ENCODE results near the gene MYRIP. TPM values are rescaled to one million over a fixed set of nuclear protein-coding genes. Genes with fewer than 3 reads are reported as not detected.

MYRIP gene
- total and polyA plus RNA-seq, 10 of the 15 experiments (the other 5 are each of a cell fraction or from before 2014, with no cell fraction given), result 0.03 to 0.08 (median 0.04) TPM; not detected in 6

DNA sequence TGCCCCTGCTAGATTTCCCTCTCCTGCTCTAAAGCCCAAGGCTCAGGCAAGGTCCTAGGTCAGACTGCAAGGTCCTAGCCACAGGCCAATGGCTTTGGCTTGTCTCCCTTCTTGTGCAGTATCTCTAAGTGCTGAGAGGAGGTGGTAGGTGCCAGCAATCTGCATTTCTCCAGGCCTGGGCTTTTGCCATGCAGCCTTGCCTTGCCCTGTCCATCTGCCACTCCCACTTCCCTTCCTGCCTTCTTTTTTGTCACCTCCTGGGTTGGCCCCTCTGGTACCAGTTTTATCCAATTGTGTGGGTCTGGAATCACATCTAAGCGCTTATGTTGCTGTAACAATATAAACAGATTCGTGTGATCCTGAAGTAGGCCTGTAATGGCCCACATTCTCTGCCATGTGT lies 109.9 kb downstream of the MYRIP start:
- no peak for ATAC-seq
- no peaks in the 10 kb centered on the region for H3K36me3 ChIP-seq (ENCODE audit: control insufficient read depth in 2 of 2, insufficient read depth in 2 of 2, low read length in 1 of 2)
- no peak overlapping the region for H2AFZ ChIP-seq (ENCODE audit: control insufficient read depth, low read depth, low read length)
- DNase-seq (ENCODE audit: low read depth, low spot score), result no peak
- H3K4me1 ChIP-seq (ENCODE audit: control insufficient read depth, insufficient read depth, low read length), result no peaks in the 10 kb centered on the region
- RAD21 ChIA-PET (ENCODE audit: unreplicated experiment), result no interaction called here
- in situ Hi-C loops (cut with MboI), result no loop called here
- no peaks in the 10 kb centered on the region for H3K27me3 ChIP-seq (replicated peaks in 1 of 2; ENCODE audit: control insufficient read depth in 2 of 2, insufficient read depth in 2 of 2, low read length in 1 of 2)
- H3K4me2 ChIP-seq (ENCODE audit: control insufficient read depth, insufficient read depth), result no peak overlapping the region
- no peak overlapping the region for H3K27ac ChIP-seq (ENCODE audit: control insufficient read depth, insufficient read depth)
- no peaks in the 10 kb centered on the region for H3K79me2 ChIP-seq (ENCODE audit: control insufficient read depth, insufficient read depth, low read length)
- SMC1A ChIA-PET (ENCODE audit: uncharacterized antibody, unreplicated experiment), result no interaction called here
- no peaks in the 10 kb centered on the region for H4K20me1 ChIP-seq (ENCODE audit: control insufficient read depth, insufficient read depth)
- no TSS peak for BruUV-seq (replicated peaks)
- TF ChIP-seq ZBED1 (IDR thresholded peaks at IDR 0.05; ENCODE audit: borderline replicate concordance), result no peak
- TF ChIP-seq BHLHE40 (IDR thresholded peaks at IDR 0.05; ENCODE audit: borderline replicate concordance in 1 of 2, low read depth in 2 of 2, low read length in 1 of 2), result no peak
- no peak for TF ChIP-seq ZNF274 (IDR thresholded peaks at IDR 0.05; ENCODE audit: insufficient read depth, insufficient read length)
- no peak overlapping the region for H3K4me3 ChIP-seq
- WGBS (ENCODE audit: insufficient coverage, insufficient replicate concordance, low lambda C conversion rate, missing lambda C conversion rate), result 29% methylated on average over 2 of the region's 2 CpGs
- CTCF ChIA-PET, result no interaction called here
- no peak for FAIRE-seq
- H3K9ac ChIP-seq (ENCODE audit: control insufficient read depth, insufficient read depth, low read length), result no peak overlapping the region
- no peaks in the 10 kb centered on the region for H3K9me3 ChIP-seq (replicated peaks; ENCODE audit: control insufficient read depth, insufficient read depth, low read length)
- POLR2A ChIA-PET, result no interaction called here
- intact Hi-C loops (cut with micrococcal nuclease; ENCODE audit: unreplicated experiment), result no loop called here

GRCh38 chr3:39920271-39920670 lies 110.9 kb downstream of the MYRIP start:
- 32% methylated on average over 1 of the region's 1 CpG for WGBS (ENCODE audit: insufficient coverage, insufficient replicate concordance, low lambda C conversion rate, missing lambda C conversion rate)
- BruUV-seq (replicated peaks), result no TSS peak
- Histone ChIP-seq H3K36me3 (ENCODE audit: control insufficient read depth in 2 of 2, insufficient read depth in 2 of 2, low read length in 1 of 2) (no peaks in the 10 kb centered on the region), H3K4me1 (ENCODE audit: control insufficient read depth, insufficient read depth, low read length) (no peaks in the 10 kb centered on the region), H2AFZ (ENCODE audit: control insufficient read depth, low read depth, low read length) (no peak overlapping the region), H4K20me1 (ENCODE audit: control insufficient read depth, insufficient read depth) (no peaks in the 10 kb centered on the region), H3K79me2 (ENCODE audit: control insufficient read depth, insufficient read depth, low read length) (no peaks in the 10 kb centered on the region), H3K27ac (ENCODE audit: control insufficient read depth, insufficient read depth) (no peak overlapping the region), H3K4me2 (ENCODE audit: control insufficient read depth, insufficient read depth) (no peak overlapping the region), H3K9me3 (replicated peaks; ENCODE audit: control insufficient read depth, insufficient read depth, low read length) (no peaks in the 10 kb centered on the region), H3K9ac (ENCODE audit: control insufficient read depth, insufficient read depth, low read length) (no peak overlapping the region), H3K4me3 (no peak overlapping the region), H3K27me3 (replicated peaks in 1 of 2; ENCODE audit: control insufficient read depth in 2 of 2, insufficient read depth in 2 of 2, low read length in 1 of 2) (no peaks in the 10 kb centered on the region)
- POLR2A ChIA-PET, result no interaction called here
- RAD21 ChIA-PET (ENCODE audit: unreplicated experiment), result no interaction called here
- no peak for DNase-seq (ENCODE audit: low read depth, low spot score)
- TF ChIP-seq CHD2 (IDR thresholded peaks at IDR 0.05; ENCODE audit: borderline replicate concordance, low read depth, low read length), result no peak
- no peak for TF ChIP-seq POLR2AphosphoS2 (IDR thresholded peaks at IDR 0.05; ENCODE audit: low read depth, low read length)
- TF ChIP-seq, protein P1, sequence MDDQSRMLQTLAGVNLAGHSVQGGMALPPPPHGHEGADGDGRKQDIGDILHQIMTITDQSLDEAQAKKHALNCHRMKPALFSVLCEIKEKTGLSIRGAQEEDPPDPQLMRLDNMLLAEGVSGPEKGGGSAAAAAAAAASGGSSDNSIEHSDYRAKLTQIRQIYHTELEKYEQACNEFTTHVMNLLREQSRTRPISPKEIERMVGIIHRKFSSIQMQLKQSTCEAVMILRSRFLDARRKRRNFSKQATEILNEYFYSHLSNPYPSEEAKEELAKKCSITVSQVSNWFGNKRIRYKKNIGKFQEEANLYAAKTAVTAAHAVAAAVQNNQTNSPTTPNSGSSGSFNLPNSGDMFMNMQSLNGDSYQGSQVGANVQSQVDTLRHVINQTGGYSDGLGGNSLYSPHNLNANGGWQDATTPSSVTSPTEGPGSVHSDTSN (IDR thresholded peaks at IDR 0.05; ENCODE audit: insufficient replicate concordance, low read depth, low read length), result no peak
- TF ChIP-seq ZBED1 (IDR thresholded peaks at IDR 0.05; ENCODE audit: borderline replicate concordance), result no peak
- FAIRE-seq, result no peak
- SMC1A ChIA-PET (ENCODE audit: uncharacterized antibody, unreplicated experiment), result no interaction called here
- in situ Hi-C loops (cut with MboI), result no loop called here
- intact Hi-C loops (cut with micrococcal nuclease; ENCODE audit: unreplicated experiment), result no loop called here
- CTCF ChIA-PET, result interaction anchor here (0.6 kb wide), 1 partner anchor 12 kb away, joined by 3 read pairs; no protein-coding TSS in a partner anchor
- ATAC-seq, result no peak

Data from GM12878 (cell line).